Measurements from ENCODE around the gene SEMA5A.
"Not testable (repeated sequence)": the region's sequence is repeated elsewhere in the genome, so short reads cannot be mapped to it uniquely, and the experiment has no call there.

Gene SEMA5A

DNA sequence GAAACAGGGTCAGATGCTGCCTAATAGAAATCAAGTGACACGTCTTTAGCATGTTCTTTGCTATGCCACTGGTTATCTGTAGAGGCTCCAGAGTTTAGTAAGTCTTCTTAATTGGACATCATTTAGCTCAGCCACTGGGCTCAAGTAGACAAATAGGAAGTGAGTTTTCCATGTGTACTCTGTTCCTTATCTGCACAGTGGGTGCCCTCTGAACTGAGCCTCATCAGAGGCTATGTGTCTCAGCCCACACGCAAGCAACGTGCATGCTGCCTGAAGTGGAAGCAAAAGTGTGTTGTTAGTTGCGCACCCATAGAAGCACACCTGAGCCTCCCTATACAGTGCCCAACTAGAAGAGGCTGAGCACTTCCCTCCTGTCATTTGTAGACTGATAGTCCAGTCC lies 134.7 kb downstream of the SEMA5A start:
- no peak for DNase-seq (ENCODE audit: low read depth)
- TF ChIP-seq, protein P1, sequence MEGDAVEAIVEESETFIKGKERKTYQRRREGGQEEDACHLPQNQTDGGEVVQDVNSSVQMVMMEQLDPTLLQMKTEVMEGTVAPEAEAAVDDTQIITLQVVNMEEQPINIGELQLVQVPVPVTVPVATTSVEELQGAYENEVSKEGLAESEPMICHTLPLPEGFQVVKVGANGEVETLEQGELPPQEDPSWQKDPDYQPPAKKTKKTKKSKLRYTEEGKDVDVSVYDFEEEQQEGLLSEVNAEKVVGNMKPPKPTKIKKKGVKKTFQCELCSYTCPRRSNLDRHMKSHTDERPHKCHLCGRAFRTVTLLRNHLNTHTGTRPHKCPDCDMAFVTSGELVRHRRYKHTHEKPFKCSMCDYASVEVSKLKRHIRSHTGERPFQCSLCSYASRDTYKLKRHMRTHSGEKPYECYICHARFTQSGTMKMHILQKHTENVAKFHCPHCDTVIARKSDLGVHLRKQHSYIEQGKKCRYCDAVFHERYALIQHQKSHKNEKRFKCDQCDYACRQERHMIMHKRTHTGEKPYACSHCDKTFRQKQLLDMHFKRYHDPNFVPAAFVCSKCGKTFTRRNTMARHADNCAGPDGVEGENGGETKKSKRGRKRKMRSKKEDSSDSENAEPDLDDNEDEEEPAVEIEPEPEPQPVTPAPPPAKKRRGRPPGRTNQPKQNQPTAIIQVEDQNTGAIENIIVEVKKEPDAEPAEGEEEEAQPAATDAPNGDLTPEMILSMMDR (conservative IDR thresholded peaks at IDR 0.05; ENCODE audit: low read length), result no peak

DNA sequence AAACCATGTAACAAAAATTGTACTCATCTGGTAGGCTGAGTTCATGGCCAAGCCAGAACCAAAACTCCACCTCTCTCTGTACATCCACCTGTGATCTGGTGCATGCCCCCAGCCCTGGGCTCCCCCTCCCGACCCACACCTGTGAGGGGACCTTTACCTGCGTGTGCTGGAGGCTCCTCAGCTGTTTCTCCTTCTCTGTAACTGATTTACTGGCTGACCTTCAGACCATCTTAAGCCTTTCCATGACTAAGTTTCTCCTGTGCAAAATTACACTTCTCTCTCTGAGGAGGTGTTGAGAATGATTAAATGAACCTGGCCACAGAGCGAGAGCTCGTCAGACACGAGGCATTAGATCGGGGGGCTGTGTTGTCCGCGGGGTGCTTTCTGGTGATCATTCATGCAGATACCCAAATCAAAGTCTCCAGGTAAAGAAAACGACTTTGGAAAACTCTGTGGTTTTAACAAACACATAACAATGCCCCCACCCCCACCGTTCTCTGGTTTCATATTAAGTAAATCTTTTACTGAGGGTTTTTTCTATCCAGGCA lies 136.4 kb downstream of the SEMA5A start:
- no peak for DNase-seq (ENCODE audit: low read depth)
- TF ChIP-seq, protein P1 (conservative IDR thresholded peaks at IDR 0.05; ENCODE audit: low read length), result no peak
- H3K4me3 ChIP-seq (ENCODE audit: low read length), result no peak overlapping the region

More for the DNA sequence above, 134.7 kb downstream of the SEMA5A start:
- H3K4me3 ChIP-seq (ENCODE audit: low read length), result no peak overlapping the region

DNA sequence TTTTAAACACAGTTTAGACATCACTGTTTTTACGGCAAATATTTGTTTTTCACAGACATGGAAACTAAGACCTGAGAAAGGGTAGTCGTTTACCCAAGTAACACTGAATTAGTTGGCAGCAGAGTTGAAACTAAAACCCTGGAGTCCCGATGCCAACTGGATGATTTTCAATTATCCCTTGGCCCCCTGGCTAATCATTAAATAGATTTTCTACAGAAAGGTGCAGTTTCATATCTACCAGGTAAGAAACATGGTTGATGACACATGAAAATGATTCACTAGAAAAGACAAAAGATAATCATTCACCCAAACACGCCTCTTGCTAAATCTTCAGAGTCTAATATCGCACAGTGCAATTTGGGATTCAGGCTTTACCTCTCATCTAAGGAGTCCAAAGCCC lies 136.9 kb downstream of the SEMA5A start:
- H3K4me3 ChIP-seq (ENCODE audit: low read length), result no peak overlapping the region
- no peak for DNase-seq (ENCODE audit: low read depth)
- TF ChIP-seq, protein P1 (conservative IDR thresholded peaks at IDR 0.05; ENCODE audit: low read length), result no peak

DNA sequence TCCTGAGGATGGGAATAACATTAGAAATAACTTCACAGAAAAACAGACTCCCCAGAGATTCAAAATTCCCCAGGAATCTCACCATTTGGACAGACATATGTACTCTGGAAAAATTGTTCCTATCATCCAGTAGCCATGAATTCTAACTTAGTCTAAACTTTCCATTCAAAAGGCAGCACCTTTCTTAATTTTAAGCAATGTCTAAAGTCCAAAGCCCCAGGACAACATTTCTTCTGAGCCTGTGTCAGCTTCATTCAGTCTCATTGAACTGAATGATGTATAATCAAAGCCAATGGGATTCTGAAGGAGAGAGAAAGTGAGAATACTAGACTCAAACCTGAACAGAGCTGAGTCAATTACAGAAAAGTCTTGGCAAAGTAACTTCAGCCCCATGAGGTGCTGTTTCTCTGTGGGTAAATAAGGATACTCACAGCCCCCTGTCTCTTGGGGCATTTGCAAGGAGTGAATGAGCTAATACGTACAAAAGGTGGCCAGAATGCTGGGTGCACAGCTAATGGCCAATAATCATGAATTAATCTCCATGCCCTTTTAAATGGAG lies 140.6 kb downstream of the SEMA5A start:
- no peak for DNase-seq (ENCODE audit: low read depth)
- no peak overlapping the region for H3K4me3 ChIP-seq (ENCODE audit: low read length)
- TF ChIP-seq, protein P1 (conservative IDR thresholded peaks at IDR 0.05; ENCODE audit: low read length), result no peak

DNA sequence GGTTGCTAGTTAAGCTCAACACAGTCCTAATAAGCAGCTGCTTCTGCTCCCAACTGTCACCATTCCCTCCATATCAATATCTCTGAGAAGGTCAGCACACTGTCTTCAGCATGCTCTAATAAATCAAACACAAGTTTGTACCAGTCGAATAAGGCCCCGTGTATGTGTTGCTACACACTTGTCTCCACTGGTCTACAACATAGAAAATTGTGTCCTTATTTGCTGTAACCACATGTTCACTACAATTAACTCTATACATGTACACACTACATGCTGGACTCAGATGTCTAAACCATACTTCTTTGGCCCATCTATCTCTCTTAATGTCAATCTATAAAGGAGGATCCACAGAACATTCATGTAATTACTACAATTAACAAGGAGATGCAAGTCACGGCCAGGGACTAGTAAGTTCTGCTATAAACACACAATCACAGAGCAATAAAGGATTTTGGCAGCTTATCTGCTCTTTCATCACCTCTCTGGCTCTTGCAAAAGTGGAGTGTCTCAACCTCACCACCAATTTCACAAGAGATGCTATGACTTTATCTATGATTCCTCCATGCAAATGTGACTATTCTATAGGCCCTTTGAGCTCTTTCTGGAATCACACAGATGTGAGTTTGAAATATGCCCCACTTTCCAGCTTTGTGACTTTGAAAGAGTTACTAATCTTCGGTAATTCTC lies 143.9 kb downstream of the SEMA5A start:
- no peak overlapping the region for H3K4me3 ChIP-seq (ENCODE audit: low read length)
- TF ChIP-seq, protein P1 (conservative IDR thresholded peaks at IDR 0.05; ENCODE audit: low read length), result no peak
- DNase-seq (ENCODE audit: low read depth), result peak; percentile 82

DNA sequence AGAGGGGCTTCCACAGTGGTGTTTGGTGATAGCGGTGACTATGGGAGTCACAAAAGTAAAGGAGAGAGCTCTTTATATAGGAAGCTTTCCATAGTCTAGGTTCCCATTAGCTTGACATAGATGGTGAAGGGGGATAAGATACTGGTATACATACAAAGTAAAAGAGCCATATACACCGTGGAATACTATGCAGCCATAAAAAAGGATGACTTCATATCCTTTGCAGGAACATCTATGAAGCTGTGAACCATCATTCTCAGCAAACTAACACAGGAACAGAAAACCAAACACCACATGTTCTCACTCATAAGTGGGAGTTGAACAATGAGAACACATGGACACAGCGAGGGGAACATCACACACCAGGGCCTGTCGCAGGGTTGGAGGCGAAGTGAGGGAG lies 146.1 kb downstream of the SEMA5A start:
- not testable (repeated sequence) for H3K4me3 ChIP-seq (ENCODE audit: low read length); DNase-seq (ENCODE audit: low read depth)

DNA sequence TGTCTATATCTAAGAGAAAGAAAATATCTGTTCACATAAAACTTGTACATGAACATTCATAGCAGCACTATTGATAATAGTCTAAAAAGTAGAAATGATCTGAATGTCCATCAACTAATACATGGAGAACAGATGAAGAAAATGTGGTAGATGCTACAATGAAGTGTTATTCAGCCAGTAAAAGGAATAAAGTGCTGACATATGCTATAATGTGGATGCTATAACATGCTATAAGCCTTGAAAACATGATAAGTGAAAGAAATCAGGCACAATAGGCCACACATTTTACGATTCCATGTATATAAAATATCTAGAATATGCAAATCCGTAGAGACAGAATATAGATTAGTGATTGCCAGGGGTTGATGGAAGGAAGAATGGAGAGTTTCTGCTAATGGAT lies 146.8 kb downstream of the SEMA5A start:
- no peak for DNase-seq (ENCODE audit: low read depth)
- TF ChIP-seq, protein P1 (conservative IDR thresholded peaks at IDR 0.05; ENCODE audit: low read length), result no peak
- no peak overlapping the region for H3K4me3 ChIP-seq (ENCODE audit: low read length)
